NCI-H526 (cell line): Measurements from ENCODE around the gene TBC1D2B.
"Not testable (repeated sequence)": the region's sequence is repeated elsewhere in the genome, so short reads cannot be mapped to it uniquely, and the experiment has no call there.

Experiments used
- DNase-seq, 2 experiments: peaks; one replicate each; lab custom pipeline; 2025; lab: John Stamatoyannopoulos, UW

TBC1D2B gene

DNA sequence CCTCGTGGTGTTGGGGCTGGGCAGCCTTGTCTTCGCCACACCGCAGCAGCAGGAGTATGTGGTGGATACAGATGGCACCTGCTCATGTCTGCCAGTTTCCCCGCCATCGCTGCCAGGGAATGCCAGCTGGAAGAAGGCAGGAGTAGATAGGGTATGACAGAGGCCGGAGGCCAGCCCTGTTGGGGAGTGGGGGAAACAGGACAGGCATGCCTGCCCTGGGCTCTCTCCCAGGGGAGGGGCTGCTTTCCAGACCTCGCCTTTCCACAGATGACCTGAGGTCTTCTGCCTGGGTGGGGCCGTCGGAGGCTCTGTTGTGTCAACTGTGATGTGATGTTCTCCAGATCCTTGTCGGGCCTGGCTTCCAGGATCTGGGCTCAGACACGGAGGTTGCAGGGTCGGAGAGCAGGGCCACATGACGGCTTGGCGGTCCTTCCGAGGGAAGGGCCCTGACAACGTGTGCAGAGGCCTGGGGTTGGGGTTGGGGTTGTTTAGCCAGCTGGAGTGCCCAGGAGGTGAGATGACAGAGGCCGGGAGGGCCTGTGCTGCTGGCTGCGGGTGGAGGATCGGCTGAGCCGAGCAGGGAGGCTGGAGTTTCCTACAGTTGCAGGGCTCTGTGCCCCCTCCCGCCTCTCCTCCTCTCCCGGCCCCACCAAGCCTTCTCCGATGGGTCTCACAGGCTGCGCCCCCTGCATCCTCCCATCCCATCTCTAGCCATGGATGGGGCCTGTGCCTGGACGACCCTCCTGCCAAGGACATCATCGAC is 102.0 kb downstream of the TBC1D2B start:
- DNase-seq: no peak

GRCh38 chr15:77974416-77975331 is 102.8 kb downstream of the TBC1D2B start:
- no peak for DNase-seq

DNA sequence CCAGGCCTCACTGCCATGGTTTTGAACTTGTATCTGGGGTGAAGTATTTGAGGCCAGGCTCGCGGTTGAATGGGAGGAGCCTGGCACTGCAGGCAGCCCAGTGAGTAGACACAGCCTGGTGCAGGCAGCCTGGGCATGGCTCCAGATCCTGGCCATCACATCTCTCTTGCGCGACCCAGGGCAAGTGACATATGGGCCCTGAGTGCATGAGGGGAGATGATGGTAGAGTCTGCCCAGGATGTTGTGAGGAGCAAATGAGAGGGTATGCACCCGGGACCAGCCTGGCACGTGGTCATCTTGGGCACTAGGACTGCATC is 103.5 kb downstream of the TBC1D2B start:
- no peak for DNase-seq

DNA sequence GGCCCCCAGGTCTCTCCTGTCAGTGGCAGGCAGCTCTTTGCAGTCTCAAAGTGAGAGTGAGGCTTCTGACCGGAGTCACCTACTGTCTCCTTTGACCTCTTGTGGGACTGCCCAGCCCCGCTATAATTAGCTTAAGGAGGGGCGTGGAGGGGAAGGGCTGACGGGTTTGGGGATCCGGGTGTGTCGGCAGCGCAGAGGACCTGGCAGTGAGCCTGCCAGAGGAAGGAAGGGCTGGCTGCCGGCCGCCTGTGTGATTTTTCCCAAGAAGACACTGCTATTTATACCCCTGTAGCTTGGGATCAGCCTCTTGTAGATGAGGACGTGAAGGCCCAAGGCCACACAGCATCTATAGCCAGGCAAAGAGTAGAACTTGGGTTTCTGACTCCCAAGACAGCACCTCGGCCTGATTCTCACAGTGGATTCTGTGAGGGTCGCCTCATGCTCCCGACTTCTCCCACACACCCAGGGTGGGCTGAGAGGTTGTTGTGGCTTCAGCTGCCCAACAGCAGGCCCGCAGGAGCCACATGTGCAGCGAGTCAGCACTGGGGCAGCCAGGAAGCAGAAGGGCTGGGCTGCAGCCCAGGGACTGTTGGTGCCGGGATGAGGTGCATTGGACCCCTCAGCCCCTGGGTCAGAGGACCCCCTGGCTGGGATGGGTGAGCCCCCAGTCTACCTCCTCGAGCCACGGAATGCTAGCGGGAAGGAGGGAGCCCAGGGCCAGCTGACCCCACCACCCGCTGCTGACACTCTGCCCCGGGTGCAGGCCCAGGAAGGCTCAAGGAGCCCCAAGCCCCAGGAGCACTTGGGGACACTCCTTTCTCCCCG is 104.0 kb downstream of the TBC1D2B start:
- not testable (repeated sequence) for DNase-seq

- not testable (repeated sequence) for DNase-seq
Measured at GRCh38 chr15:77972706-77973105, 104.8 kb downstream of the TBC1D2B start.

GRCh38 chr15:77971875-77972274 is 105.6 kb downstream of the TBC1D2B start:
- DNase-seq: not testable (repeated sequence)

- not testable (repeated sequence) for DNase-seq
Measured at GRCh38 chr15:77970813-77971360, 106.6 kb downstream of the TBC1D2B start.

GRCh38 chr15:77969055-77969454 is 108.5 kb downstream of the TBC1D2B start:
- no peak for DNase-seq

GRCh38 chr15:77967798-77968197 is 109.7 kb downstream of the TBC1D2B start:
- DNase-seq: no peak

GRCh38 chr15:77967235-77967615 is 110.3 kb downstream of the TBC1D2B start:
- DNase-seq: not testable (repeated sequence)

DNA sequence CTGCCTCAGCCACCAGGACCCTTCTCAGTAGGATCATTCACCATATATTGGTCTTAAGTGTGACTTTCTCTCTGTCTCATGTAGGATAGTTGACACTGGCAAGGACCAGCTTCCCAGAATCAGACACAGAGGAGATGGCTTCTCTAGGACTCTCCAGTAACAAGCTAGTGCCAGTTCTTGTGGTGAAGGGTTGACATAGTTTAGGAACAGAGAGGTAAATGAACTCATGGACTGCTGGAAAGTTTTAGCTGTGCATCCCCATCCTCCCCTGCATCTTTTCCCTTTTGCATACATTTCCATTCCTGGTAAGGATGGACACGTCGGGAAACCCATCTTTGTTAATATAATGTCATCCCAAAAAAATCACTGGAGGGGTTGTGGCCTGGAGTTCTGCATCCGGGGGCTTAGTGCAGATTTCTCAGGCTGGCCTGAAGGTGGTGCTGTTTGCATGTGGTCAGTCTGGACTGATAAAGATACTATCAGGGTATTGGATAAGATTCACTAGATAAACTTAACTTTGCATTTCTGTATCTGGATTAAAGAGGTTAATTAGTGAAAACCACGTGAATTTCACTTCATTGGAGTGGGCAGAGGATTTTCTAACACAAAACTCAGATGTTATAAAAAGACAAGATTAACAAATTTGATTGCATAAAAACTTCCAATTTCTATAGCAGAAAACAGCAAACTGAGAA is 110.8 kb downstream of the TBC1D2B start:
- DNase-seq: peak in 1 of 2 experiments; percentile 44

DNA sequence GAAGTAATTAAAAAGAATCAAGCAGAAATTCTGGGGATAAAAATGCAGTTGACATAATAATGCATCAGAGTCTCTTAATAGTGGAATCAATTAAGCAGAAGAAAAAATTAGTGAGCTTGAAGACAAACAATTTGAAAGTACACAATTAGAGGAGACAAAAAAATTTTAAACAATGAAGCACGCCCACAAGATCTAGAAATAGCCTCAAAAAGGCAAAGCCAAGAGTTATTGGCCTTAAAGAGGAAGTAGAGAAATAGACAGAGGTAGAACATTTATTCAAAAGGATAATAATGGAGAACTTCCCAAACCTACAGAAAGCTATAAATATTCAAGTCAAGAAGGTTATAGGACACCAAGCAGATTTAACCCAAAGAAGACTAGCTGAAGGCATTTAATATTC is 113.3 kb downstream of the TBC1D2B start:
- no peak for DNase-seq

- peak; percentile 43 to 88 for DNase-seq
Measured at GRCh38 chr15:77959432-77959879, 118.1 kb downstream of the TBC1D2B start.

DNA sequence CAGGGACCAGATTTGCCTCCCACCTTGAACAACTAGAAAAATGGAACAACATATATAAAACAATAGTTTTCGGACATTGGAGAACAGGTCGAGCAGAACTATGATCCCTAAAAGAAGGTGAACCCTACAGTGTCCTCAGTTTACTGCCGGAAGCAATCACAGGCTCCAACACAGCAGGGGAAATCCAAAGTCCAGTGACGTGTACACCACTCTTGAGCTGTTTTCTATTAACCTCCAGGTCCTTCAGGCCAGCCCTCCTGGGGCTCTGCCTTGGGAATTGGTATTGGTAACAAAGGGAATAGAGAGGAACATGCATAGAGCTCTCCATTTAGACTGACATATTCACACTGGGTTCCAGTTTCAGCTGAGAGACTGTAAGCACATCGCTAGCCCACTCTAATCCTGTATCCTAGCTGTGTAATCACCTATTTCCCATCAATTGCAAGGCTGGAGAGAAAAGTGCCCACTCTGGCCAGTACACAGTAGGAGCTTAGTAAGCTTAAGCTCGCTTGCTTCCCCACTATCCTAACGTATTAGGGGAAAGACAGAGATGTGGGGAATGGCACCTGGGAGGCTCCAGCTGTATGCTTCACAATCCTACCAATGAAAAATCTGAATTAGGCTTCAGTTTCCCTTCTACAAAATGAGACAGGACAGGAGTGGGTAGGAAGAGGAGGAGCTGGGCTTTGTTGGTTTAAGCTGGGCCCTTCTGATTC is 118.6 kb downstream of the TBC1D2B start:
- DNase-seq: not testable (repeated sequence)

DNA sequence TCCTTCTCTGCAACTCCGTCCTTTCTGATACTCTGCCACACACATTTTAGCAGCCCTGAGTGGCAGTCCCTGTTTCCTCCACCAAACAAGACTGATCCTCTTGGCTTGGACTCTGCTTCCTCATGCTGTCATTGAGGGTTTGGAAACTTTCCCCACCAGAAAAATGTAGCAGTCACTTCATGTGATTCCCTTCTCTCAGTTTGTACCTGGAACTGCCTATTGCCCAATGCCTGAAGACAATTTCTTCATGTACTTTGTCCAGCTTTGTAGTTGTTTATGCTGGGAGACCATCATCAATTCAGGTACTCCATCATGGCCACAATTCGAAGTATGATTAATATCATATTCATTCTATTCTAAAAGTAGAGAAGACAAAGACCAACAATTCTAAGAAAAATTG is 119.5 kb downstream of the TBC1D2B start:
- DNase-seq: not testable (repeated sequence)

DNA sequence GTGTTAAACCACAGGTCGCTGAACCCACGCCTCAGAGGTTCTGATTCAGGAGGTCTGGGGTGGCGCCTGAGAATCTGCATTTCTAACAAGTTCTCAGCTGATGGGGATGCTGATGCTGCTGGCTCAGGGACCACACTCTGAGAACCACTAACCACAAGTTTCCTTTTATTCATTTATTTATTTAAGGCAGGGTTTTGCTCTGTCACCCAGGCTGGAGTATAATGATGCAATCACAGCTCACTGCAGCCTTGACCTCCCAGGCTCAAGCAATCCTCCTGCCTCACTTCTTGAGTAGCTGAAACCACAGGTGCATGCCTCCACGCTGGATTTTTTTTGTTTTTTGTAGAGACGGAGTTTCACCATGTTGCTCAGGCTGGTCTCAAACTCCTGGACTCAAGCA is 123.6 kb downstream of the TBC1D2B start:
- DNase-seq: not testable (repeated sequence)

- DNase-seq: not testable (repeated sequence)
Measured at GRCh38 chr15:77952928-77953446, 124.5 kb downstream of the TBC1D2B start.

- not testable (repeated sequence) for DNase-seq
Measured at GRCh38 chr15:77951105-77951786, 126.3 kb downstream of the TBC1D2B start.

DNA sequence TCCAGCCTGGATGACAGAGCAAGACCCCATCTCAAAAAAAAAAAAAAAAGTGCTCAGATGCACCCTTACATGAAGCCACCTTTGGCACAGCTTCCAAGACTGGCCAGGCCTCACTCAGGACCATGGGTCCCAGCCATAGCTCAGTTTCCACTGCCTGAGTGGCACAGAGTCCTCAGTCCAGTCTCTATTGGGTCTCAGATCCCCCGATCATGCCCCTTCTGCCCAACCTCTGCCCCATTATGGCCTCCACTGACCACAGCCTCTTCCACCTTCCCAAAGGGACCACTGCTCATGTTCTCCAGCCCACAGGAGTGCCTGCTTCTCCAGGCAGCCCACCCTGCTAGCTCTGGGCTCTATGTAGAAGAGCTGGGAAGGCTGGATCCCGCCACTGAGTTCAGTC is 127.0 kb downstream of the TBC1D2B start:
- not testable (repeated sequence) for DNase-seq

DNA sequence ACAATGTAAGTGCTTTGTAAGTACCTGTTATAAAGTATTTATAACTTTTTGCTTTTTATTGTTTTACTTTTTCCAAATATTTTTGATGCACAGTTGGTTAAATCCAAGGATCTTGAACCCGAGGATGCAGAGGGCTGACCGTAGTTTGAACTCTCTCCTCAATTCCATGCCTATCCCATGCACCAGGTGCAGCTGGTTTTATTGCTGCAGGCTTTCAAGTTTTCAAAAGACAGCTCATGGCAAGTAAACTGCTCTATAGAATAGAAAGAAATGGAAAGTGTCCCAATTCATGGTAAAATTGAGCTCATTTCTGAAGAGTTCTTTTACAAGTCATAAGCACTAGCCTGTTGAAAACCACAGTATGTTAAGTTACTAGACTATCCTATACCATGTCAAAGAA is 131.9 kb downstream of the TBC1D2B start:
- DNase-seq: no peak
